ENCODE measurements around the gene DEFB124.
A peak's percentile ranks its signal among the peaks of the same experiment; 100 is the strongest.
"Not testable (repeated sequence)": the region's sequence is repeated elsewhere in the genome, so short reads cannot be mapped to it uniquely, and the experiment has no call there.

Gene DEFB124

DNA sequence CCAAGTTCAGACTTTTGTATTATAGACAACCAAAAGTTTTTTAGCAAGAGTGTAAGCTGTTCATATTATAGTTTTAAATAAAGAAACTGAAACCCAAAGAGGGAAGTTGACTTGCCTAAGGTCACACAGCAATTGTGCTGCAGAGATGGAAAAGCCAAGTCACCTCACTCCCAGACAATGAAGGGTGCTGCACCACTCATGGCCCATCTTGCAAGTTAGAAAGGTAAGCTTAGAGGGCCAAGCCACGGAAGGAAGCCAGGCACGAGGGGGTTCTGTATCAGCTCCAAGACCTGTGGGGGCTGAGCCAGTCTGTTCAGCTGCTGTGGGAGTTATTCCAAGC lies 860 bp downstream of the DEFB124 start:
- H3K4me1 Mint-ChIP-seq = peaks cover 16% of the 10 kb centered on the region
- no peak for DNase-seq (ENCODE audit: low spot score in 2 of 2)
- H3K27ac Mint-ChIP-seq = no peak overlapping the region
- peak; percentile 52 for ATAC-seq (ENCODE audit: low read depth)
- peak overlapping the region; percentile 9 for H3K4me3 Mint-ChIP-seq
- peaks cover 18% of the 10 kb centered on the region for H3K27me3 Mint-ChIP-seq
- H3K9me3 Mint-ChIP-seq = peaks cover 2% of the 10 kb centered on the region
- peaks cover 2% of the 10 kb centered on the region for H3K36me3 Mint-ChIP-seq

DNA sequence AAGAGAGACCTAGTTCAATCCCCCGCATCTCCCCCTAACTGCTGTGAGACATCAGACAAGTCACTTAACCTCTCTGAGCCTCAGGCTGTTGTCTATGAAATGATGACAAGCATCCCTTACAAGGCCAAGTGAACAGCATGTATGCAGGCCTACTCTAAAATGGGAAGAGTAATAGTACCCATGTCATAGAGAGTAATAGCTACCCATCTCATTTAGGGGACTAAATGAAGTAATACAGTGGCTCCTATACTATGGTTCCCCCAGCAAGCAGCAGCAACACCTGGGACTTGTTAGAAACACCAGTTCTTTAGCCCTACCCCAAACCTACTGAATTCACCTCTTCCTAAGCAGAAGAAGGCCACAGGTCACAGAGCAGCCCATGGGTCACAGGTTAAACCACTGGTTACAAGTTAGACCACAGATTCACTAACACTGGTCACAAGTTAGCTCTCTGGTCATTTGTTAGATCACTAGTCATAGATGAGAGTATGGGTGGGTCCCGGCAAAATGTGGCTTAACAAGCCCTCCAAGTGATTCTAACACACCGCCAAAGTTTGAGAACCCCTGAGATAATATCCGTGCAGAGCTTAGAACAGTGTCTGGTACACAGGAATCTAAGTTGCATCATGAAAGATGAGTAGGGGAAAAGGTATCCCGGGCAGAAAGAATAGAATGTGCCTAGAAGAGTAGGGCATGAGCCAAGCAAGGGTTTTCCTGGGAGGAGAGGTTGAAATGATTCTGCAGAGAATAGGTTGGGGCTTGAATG lies 1.4 kb downstream of the DEFB124 start:
- H3K9me3 Mint-ChIP-seq = peaks cover 2% of the 10 kb centered on the region
- H3K4me1 Mint-ChIP-seq = peaks cover 16% of the 10 kb centered on the region
- peak overlapping the region; percentile 35 for H3K4me3 Mint-ChIP-seq
- no peak for ATAC-seq (ENCODE audit: low read depth)
- H3K36me3 Mint-ChIP-seq = peaks cover 2% of the 10 kb centered on the region
- peaks cover 18% of the 10 kb centered on the region for H3K27me3 Mint-ChIP-seq
- no peak overlapping the region for H3K27ac Mint-ChIP-seq
- no peak for DNase-seq (ENCODE audit: low spot score in 2 of 2)

DNA sequence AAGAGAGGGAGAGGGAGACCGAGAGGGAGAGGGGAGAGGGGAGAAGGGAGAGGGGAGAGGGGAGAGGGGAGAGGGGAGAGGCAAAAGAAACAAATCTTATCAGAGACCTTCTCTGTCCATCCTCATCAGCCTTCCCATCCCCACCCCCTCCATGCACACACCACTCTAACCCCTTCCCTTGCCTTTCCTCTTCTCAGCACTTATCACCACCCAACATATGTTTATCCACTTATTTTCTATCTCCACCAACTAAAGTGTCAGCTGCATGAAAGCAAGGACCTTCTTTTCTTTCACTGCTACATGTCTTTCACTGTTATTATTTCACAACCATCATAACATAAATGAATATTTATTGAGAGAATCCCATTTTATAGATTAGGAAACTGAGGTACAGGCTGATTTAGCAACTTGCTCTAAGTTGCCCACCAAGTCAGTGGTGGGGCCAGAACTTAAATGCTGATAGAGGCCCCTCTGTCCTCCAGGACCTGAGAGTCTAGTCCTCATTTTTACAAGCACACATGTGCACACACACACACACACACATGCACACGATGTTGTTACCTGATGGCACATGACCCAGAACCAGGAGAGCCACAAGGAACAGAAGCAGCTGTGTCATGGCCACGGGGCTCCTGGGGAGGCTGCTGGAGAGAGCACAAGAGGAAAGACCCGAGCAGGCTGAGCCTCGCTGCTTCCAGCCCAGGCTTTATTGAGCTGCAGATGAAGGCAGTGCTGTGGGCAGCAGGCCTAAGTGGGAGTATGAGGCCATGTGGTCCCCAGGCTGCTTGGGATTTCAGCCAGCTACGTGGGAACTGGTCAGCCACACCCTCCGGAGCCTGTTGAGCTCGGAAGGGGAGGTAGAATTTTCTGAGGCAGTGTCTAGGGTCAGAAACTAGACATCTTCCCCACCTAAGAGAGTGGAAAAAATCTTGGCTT lies 2.3 kb downstream of the DEFB124 start:
- DNase-seq (ENCODE audit: low spot score in 2 of 2) = no peak
- Mint-ChIP-seq H3K4me1 (peaks cover 16% of the 10 kb centered on the region), H3K36me3 (peaks cover 2% of the 10 kb centered on the region), H3K27ac (no peak overlapping the region), H3K9me3 (peaks cover 2% of the 10 kb centered on the region), H3K4me3 (no peak overlapping the region), H3K27me3 (peaks cover 15% of the 10 kb centered on the region)
- ATAC-seq (ENCODE audit: low read depth) = no peak

DNA sequence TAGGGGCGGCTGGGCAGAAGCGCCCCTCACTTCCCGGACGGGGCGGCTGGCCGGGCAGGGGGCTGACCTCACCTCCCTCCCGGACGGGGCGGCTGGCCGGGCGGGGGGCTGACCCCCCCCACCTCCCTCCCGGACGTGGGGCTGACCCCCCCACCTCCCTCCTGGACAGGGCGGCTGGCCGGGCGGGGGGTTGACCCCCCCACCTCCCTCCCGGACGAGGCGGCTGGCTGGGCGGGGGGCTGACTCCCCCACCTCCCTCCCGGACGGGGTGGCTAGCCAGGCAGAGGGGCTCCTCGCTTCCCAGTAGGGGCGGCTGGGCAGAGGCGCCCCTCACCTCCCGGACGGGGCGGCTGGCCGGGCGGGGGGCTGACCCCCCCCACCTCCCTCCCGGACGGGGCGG lies 4.0 kb downstream of the DEFB124 start:
- peaks cover 16% of the 10 kb centered on the region for H3K4me1 Mint-ChIP-seq
- not testable (repeated sequence) for ATAC-seq (ENCODE audit: low read depth); H3K27me3 Mint-ChIP-seq; H3K4me3 Mint-ChIP-seq; H3K9me3 Mint-ChIP-seq; H3K36me3 Mint-ChIP-seq; H3K27ac Mint-ChIP-seq; DNase-seq (ENCODE audit: low spot score in 2 of 2)

DNA sequence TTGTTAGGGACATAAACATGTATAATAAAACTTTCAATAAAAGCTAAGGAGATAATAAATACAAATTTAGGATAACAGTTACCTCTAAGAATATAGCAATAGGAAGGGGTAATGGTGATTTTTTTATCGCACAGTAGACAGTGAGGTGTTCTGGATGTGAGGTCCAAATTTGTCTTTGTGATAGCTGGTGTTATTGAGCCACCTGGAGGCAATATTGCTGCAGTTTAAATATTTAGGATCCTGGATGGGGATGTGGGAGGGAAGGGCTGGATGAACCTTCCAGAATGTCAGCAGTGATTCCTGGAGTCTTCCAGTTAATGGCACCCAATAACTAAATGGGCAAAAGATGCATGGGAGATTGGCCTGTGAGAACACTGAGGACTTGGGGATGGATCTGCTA lies 20.6 kb downstream of the DEFB124 start:
- Mint-ChIP-seq H3K36me3 (no peaks in the 10 kb centered on the region), H3K4me3 (no peak overlapping the region), H3K27ac (no peak overlapping the region), H3K27me3 (peaks cover 14% of the 10 kb centered on the region), H3K9me3 (no peaks in the 10 kb centered on the region), H3K4me1 (no peaks in the 10 kb centered on the region)
- ATAC-seq (ENCODE audit: low read depth) (no peak), DNase-seq (ENCODE audit: low spot score in 2 of 2) (no peak)

DNA sequence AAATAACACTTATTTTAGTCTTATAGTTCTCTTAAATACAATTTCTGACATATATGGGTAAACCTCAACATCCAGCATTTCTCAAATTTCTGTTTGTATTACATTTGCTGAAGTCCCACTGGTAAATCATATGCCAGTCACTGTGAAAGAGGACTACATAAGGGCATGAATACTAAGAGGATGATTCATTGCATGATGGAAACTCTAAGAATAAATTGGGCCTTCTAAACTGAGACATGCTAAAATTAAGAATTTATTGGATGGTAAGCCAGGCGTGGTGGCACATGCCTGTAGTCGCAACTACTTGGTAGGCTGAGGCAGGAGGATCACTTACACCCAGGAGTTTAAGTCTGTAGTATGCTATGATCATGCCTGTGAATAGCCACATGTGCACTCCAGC lies 22.4 kb downstream of the DEFB124 start:
- ATAC-seq (ENCODE audit: low read depth) (no peak), DNase-seq (ENCODE audit: low spot score in 2 of 2) (no peak)
- H3K4me3 Mint-ChIP-seq = no peak overlapping the region
- H3K4me1 Mint-ChIP-seq = no peaks in the 10 kb centered on the region
- H3K27me3 Mint-ChIP-seq = peaks cover 13% of the 10 kb centered on the region
- H3K9me3 Mint-ChIP-seq = peaks cover 3% of the 10 kb centered on the region
- no peak overlapping the region for H3K27ac Mint-ChIP-seq
- H3K36me3 Mint-ChIP-seq = no peaks in the 10 kb centered on the region

DNA sequence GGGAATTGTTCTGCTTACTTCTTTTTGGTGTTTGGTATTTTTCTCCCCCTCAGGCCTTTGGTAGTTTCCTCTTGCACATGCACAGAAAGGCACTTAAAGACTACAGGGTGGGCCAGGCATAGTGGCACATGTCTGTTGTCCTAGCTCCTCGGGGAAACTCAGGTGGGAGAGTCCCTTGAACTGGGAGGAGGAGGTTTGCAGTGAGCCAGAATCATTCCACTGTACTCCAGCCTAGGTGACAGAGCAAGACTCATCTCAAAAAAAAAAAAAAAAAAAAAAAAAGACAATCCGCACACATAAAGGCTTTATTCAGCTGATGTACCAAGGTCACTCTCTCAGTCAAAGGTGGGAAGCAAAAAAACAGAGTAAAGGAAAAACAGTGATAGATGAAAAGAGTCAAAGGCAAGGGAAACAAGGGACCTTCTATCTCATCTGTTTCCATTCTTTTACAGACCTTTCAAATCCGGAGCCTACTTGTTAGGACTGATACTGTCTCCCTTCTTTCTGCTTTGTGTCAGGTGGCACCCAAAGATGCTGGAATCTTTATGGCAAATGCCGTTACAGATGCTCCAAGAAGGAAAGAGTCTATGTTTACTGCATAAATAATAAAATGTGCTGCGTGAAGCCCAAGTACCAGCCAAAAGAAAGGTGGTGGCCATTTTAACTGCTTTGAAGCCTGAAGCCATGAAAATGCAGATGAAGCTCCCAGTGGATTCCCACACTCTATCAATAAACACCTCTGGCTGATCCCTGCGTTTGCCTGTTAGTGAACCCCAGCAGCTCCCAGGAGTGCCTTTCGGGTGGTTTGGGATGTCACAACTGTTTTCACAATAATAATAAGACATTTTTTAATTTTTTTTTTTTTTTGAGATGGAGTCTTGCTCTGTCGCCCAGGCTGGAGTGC lies 25.2 kb downstream of the DEFB124 start:
- H3K9me3 Mint-ChIP-seq = peaks cover 5% of the 10 kb centered on the region
- DNase-seq (ENCODE audit: low spot score in 2 of 2) (no peak), ATAC-seq (ENCODE audit: low read depth) (no peak)
- no peak overlapping the region for H3K4me3 Mint-ChIP-seq
- no peaks in the 10 kb centered on the region for H3K36me3 Mint-ChIP-seq
- peaks cover 11% of the 10 kb centered on the region for H3K27me3 Mint-ChIP-seq
- H3K4me1 Mint-ChIP-seq = no peaks in the 10 kb centered on the region
- no peak overlapping the region for H3K27ac Mint-ChIP-seq

DNA sequence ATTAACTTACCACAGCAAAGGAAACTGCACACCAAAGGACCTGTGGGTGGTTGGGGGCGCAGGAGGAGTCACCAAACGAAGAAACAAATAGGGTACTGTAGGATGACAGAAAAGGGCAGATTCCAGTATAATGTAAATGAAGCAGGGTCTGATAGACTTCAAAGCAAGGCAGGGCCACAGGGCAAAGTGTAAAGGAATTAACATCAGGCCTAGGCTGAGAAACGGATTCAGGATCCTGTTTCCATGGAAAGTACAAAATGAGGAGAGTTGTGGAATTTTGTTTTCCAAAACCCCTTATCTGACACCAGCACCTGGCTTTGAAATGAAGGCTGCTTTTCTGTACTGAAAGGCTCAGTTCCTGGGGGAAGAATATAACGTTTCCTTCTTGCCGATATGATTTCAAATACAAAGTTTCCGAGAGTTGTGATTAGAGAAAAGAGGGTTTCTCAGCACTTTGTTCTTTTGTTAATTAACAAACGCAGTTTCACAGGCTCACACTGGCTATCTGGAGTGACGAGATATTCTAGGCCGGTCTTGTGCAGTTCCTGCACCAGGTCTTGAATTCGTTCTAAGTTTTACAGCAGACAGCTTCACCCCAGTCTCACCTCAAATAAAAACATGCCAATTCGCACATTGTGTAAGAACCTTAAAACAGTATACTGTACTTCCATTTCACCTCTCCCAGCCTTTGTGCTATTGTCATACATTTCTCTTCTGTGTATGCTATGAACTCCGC lies 28.7 kb downstream of the DEFB124 start:
- ATAC-seq (ENCODE audit: low read depth) = no peak
- H3K4me1 Mint-ChIP-seq = no peaks in the 10 kb centered on the region
- DNase-seq (ENCODE audit: low spot score in 2 of 2) = no peak
- H3K27ac Mint-ChIP-seq = no peak overlapping the region
- H3K4me3 Mint-ChIP-seq = no peak overlapping the region
- H3K9me3 Mint-ChIP-seq = peaks cover 5% of the 10 kb centered on the region
- no peaks in the 10 kb centered on the region for H3K36me3 Mint-ChIP-seq
- peaks cover 5% of the 10 kb centered on the region for H3K27me3 Mint-ChIP-seq

DNA sequence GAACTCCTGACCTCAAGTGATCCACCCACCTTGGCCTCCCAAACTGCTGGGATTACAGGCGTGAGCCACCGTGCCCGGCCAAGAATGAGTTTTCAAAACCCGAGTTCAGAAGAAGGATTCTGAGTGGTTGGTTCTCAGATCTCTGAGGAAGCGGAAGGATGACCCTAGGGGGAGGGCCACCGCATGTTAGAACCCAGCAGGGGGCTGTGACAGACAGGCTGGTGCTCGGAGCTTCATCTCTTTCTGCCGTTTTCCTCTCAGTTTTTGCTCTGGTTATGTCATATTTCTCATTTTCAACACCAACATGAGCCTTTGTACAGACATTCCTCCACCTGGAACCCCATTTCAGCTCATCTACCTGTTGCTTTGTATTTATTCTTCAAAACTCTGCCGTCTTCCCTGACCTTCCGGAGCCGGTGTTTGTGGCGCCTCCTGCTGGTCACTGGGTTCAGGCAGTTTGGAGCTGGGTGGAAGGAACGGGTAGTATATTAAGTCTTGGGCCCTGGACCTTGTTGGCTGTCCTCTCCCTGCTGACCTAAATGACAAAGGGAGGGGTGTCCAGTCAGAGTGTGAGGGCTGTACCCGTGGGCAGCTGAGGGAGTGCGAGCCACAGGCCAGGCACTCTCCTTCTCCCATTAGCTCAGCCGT lies 34.8 kb downstream of the DEFB124 start, which contains the start of gene DEFB123:
Gene DEFB123, plus strand, starts transcription at position 621 of the 648 bp plus-strand sequence. CDS start 67 bp downstream, outside the sequence.
- ATAC-seq (ENCODE audit: low read depth) (no peak), DNase-seq (ENCODE audit: low spot score in 2 of 2) (no peak)
- Mint-ChIP-seq H3K9me3 (no peaks in the 10 kb centered on the region), H3K4me3 (no peak within 1 kb of the TSS), H3K4me1 (no peaks in the 10 kb centered on the region), H3K27ac (no peak within 1 kb of the TSS), H3K36me3 (no peaks in the 10 kb centered on the region), H3K27me3 (peaks cover 5% of the 10 kb centered on the region)

DNA sequence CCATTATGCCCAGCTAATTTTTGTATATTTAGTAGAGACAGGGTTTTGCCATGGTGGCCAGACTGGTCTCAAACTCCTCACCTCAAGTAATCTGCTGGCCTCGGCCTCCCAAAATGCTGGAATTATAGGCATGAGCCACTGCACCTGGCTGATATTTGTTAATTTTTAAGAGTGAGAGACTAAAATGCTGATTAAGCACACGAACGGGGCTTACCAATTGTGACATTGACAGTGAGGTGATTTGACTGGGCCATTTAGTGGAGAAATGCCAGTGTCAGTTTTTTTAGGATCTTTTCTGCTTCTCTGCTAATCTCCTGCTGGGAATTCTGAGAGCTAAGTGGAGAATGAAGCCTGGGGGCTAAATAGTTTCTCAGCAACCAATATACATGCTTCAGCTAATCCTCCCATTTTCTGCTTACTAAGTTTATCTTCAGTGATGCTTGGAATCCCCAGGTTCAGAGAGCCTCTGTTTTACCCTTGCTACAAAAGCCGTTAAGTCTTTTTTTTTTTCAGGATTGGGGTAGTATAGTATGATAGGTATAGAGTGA lies 44.3 kb downstream of the DEFB124 start:
- DNase-seq (ENCODE audit: low spot score in 2 of 2) (no peak), ATAC-seq (ENCODE audit: low read depth) (no peak)
- H3K36me3 Mint-ChIP-seq = no peaks in the 10 kb centered on the region
- H3K9me3 Mint-ChIP-seq = peaks cover 4% of the 10 kb centered on the region
- H3K4me1 Mint-ChIP-seq = no peaks in the 10 kb centered on the region
- H3K4me3 Mint-ChIP-seq = no peak overlapping the region
- H3K27ac Mint-ChIP-seq = no peak overlapping the region
- peaks cover 4% of the 10 kb centered on the region for H3K27me3 Mint-ChIP-seq

DNA sequence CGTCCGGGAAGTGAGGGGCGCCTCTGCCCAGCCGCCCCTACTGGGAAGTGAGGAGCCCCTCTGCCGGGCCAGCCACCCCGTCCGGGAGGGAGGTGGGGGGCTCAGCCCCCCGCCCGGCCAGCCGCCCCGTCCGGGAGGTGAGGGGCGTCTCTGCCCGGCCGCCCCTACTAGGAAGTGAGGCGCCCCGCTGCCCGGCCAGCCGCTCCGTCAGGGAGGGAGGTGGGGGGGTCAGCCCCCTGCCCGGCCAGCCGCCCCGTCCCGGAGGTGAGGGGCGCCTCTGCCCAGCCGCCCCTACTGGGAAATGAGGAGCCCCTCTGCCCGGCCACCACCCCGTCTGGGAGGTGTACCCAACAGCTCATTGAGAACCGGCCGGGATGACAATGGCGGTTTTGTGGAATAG lies 47.4 kb downstream of the DEFB124 start:
- H3K36me3 Mint-ChIP-seq; ATAC-seq (ENCODE audit: low read depth); H3K4me1 Mint-ChIP-seq; H3K4me3 Mint-ChIP-seq; DNase-seq (ENCODE audit: low spot score in 2 of 2); H3K27me3 Mint-ChIP-seq; H3K9me3 Mint-ChIP-seq; H3K27ac Mint-ChIP-seq: not testable (repeated sequence)

DNA sequence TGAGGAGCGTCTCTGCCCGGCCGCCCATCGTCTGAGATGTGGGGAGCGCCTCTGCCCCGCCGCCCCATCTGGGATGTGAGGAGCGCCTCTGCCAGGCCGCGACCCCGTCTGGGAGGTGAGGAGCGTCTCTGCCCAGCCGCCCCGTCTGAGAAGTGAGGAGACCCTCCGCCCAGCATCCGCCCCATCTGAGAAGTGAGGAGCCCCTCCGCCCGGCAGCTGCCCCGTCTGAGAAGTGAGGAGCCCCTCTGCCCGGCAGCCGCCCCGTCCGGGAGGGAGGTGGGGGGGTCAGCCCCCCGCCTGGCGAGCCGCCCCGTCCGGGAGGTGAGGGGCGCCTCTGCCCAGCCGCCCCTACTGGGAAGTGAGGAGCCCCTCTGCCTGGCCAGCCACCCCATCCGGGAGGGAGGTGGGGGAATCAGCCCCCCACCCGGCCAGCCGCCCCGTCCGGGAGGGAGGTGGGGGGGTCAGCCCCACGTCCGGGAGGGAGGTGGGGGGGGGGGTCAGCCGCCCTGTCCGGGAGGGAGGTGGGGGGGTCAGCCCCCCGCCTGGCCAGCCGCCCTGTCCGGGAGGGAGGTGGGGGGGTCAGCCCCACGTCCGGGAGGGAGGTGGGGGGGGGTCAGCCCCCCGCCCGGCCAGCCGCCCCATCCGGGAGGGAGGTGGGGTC lies 47.9 kb downstream of the DEFB124 start:
- not testable (repeated sequence) for H3K4me1 Mint-ChIP-seq; ATAC-seq (ENCODE audit: low read depth); H3K36me3 Mint-ChIP-seq; H3K27ac Mint-ChIP-seq; H3K27me3 Mint-ChIP-seq; DNase-seq (ENCODE audit: low spot score in 2 of 2); H3K4me3 Mint-ChIP-seq; H3K9me3 Mint-ChIP-seq
